SU-DHL-6 (cell line): ENCODE measurements around the gene DLST.

Experiments used
- H2AFZ ChIP-seq: fragments of 200-600 bp; sonication (generic); 2 replicates; pipeline ENCODE4 v1.6.1; 2014; ENCODE audit warnings: low read depth, mild to moderate bottlenecking, moderate library complexity, mixed read lengths, antibody characterized with exemption, low read length; ENCODE audit not compliant: severe bottlenecking
- H3F3A ChIP-seq: fragments of 200-600 bp; shearing (Covaris generic); 2 replicates; pipeline ENCODE4 v1.6.0; 2016; ENCODE audit warnings: antibody characterized with exemption, mild to moderate bottlenecking; ENCODE audit not compliant: insufficient read depth
- H3K27ac ChIP-seq: fragments of 200-600 bp; sonication (generic); 2 replicates; pipeline ENCODE4 v1.5.1; 2016; ENCODE audit warnings: low read depth, mild to moderate bottlenecking, low read length, moderate library complexity, mixed read lengths
- H3K27me3 ChIP-seq: fragments of 200-600 bp; sonication (generic), shearing (Covaris generic); 2 replicates; pipeline ENCODE4 v1.6.0; 2014; ENCODE audit warnings: mild to moderate bottlenecking, low read length
- H3K36me3 ChIP-seq: fragments of 200-600 bp; sonication (generic); 2 replicates; pipeline ENCODE4 v1.6.1; 2014; ENCODE audit warnings: mild to moderate bottlenecking, low read length, mixed read lengths
- H3K4me2 ChIP-seq: fragments of 300-600, 200-600 bp; shearing (Covaris generic), sonication (generic); 2 replicates; pipeline ENCODE4 v1.6.0; 2014; ENCODE audit warnings: low read length, low read depth, mild to moderate bottlenecking; ENCODE audit not compliant: poor library complexity, severe bottlenecking
- H3K4me3 ChIP-seq: fragments of 200-600 bp; sonication (generic); 2 replicates; pipeline ENCODE4 v1.5.1; 2014; ENCODE audit warnings: antibody characterized with exemption, low read length, mild to moderate bottlenecking, mixed read lengths; ENCODE audit not compliant: insufficient read depth, poor library complexity, severe bottlenecking
- H3K79me2 ChIP-seq: fragments of 200-600 bp; sonication (generic); 2 replicates; pipeline ENCODE4 v1.6.1; 2014; ENCODE audit warnings: mild to moderate bottlenecking, low read length, moderate library complexity; ENCODE audit not compliant: insufficient read depth
- H3K9ac ChIP-seq: fragments of 200-600 bp; sonication (generic); 2 replicates; pipeline ENCODE4 v1.7.0; 2014; ENCODE audit warnings: mild to moderate bottlenecking, low read length
- H3K9me2 ChIP-seq: fragments of 200-600 bp; sonication (generic); replicated peaks from 2 replicates; pipeline ENCODE4 v1.6.1; 2014; ENCODE audit warnings: low read length; ENCODE audit not compliant: insufficient read depth
- H3K9me3 ChIP-seq: fragments of 200-600 bp; sonication (generic); 2 replicates; pipeline ENCODE4 v1.6.1; 2014; ENCODE audit warnings: low read length, mixed read lengths; ENCODE audit not compliant: insufficient read depth
- H4K20me1 ChIP-seq: fragments of 200-600 bp; sonication (generic); 2 replicates; pipeline ENCODE4 v1.6.1; 2014; ENCODE audit warnings: low read depth, mild to moderate bottlenecking, antibody characterized with exemption, low read length, moderate library complexity, mixed read lengths
- CTCF ChIP-seq: fragments of 200-600 bp; sonication (generic); IDR thresholded peaks from one replicate; pipeline ENCODE4 v1.5.1; 2017; ENCODE audit warnings: antibody characterized with exemption, mild to moderate bottlenecking, low read length, moderate library complexity; ENCODE audit not compliant: insufficient read depth, poor library complexity, severe bottlenecking
- EZH2phosphoT487 ChIP-seq: fragments of 200-600 bp; sonication (generic), shearing (Covaris generic); conservative IDR thresholded peaks from 2 replicates; pipeline ENCODE4 v1.6.1; 2018; ENCODE audit warnings: mild to moderate bottlenecking, antibody characterized with exemption, low read length, moderate library complexity, mixed read lengths

The DLST gene

GRCh38 chr14:74846168-74846567, 35.5 kb upstream of the DLST start:
- H3F3A ChIP-seq: no peaks in the 10 kb centered on the region
- TF ChIP-seq CTCF (no peak), EZH2phosphoT487 (no peak)
- no peaks in the 10 kb centered on the region for H3K36me3 ChIP-seq
- H3K9me3 ChIP-seq: no peaks in the 10 kb centered on the region
- no peak overlapping the region for H2AFZ ChIP-seq
- no peak overlapping the region for H3K4me2 ChIP-seq
- no peak overlapping the region for H3K27ac ChIP-seq
- no peaks in the 10 kb centered on the region for H3K27me3 ChIP-seq
- no peaks in the 10 kb centered on the region for H3K9me2 ChIP-seq
- no peak overlapping the region for H3K4me3 ChIP-seq
- no peaks in the 10 kb centered on the region for H4K20me1 ChIP-seq
- no peak overlapping the region for H3K9ac ChIP-seq
- no peaks in the 10 kb centered on the region for H3K79me2 ChIP-seq

DNA sequence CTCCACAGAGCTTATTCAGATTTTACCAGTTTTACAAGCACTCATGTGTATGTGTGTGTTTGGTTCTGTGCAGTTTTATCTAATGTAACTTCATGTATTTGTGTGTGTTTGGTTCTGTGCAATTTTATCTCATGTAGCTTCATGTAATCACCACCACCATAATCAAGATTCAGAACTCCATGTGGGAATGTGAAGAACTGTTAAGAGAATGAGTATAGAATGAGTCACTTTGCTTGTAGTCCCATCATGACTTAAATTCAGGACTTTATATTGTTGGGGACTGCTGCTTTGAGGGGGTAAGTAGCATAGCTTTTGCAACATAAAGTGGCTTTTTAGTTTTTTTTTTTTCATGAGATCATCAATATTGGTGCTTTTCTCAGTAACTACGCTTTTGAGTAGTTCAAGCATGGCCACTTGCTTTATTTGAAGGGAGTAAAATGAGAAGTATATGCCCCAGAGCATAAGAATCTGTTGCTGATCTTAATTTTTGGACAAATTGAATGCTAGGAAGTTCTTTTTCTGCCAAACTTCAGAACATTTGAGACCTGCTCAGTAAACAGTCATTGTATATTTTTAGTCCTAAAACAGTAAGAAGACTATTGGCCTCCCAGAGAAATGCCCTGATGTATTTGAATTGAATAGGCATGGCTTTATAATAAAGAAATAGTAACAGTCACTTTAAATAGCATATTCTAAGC, 34.6 kb upstream of the DLST start:
- no peaks in the 10 kb centered on the region for H4K20me1 ChIP-seq
- TF ChIP-seq EZH2phosphoT487 (no peak), CTCF (no peak)
- H3K79me2 ChIP-seq: no peaks in the 10 kb centered on the region
- H3F3A ChIP-seq: no peaks in the 10 kb centered on the region
- no peaks in the 10 kb centered on the region for H3K36me3 ChIP-seq
- no peak overlapping the region for H3K4me3 ChIP-seq
- no peaks in the 10 kb centered on the region for H3K27me3 ChIP-seq
- H3K4me2 ChIP-seq: no peak overlapping the region
- H3K9me3 ChIP-seq: no peaks in the 10 kb centered on the region
- no peak overlapping the region for H2AFZ ChIP-seq
- H3K9me2 ChIP-seq: no peaks in the 10 kb centered on the region
- H3K9ac ChIP-seq: no peak overlapping the region
- H3K27ac ChIP-seq: no peak overlapping the region

DNA sequence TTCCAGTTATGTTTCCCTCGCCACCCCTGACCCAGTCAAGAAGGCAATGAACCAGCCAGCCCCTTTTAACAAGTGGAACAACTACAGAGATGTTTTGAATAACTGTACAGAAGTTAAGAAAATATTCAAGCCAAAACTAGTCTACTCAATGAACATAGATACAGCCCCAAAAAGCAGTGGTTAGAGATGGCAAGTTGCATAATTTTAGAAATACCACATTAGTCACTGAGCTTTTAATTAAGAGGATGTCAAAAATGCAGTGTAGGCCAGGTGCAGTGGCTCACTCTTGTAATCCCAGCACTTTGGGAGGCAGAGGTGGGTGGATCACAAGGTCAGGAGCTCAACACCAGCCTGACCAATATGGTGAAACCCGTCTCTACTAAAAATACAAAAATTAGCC, 32.9 kb upstream of the DLST start:
- H3F3A ChIP-seq: no peaks in the 10 kb centered on the region
- no peak overlapping the region for H3K4me2 ChIP-seq

More for the DNA sequence above, 32.9 kb upstream of the DLST start:
- no peaks in the 10 kb centered on the region for H3K9me3 ChIP-seq
- H3K79me2 ChIP-seq: no peaks in the 10 kb centered on the region
- H3K27me3 ChIP-seq: no peaks in the 10 kb centered on the region
- no peak overlapping the region for H3K4me3 ChIP-seq
- no peak overlapping the region for H3K27ac ChIP-seq
- H3K9me2 ChIP-seq: no peaks in the 10 kb centered on the region
- no peaks in the 10 kb centered on the region for H4K20me1 ChIP-seq
- no peak overlapping the region for H3K9ac ChIP-seq
- H3K36me3 ChIP-seq: no peaks in the 10 kb centered on the region
- TF ChIP-seq CTCF (no peak), EZH2phosphoT487 (no peak)
- no peak overlapping the region for H2AFZ ChIP-seq
